GM19397 (cell line): ENCODE results near the gene SLC5A11.
"Not testable (repeated sequence)": the region's sequence is repeated elsewhere in the genome, so short reads cannot be mapped to it uniquely, and the experiment has no call there.

Experiments used
- ATAC-seq: cut with Tn5 transposase; IDR thresholded peaks from one replicate; pipeline ENCODE4 v1.9.1; 2021; ENCODE audit warnings: mild to moderate bottlenecking, moderate library complexity; ENCODE audit not compliant: unreplicated experiment

The SLC5A11 gene

DNA sequence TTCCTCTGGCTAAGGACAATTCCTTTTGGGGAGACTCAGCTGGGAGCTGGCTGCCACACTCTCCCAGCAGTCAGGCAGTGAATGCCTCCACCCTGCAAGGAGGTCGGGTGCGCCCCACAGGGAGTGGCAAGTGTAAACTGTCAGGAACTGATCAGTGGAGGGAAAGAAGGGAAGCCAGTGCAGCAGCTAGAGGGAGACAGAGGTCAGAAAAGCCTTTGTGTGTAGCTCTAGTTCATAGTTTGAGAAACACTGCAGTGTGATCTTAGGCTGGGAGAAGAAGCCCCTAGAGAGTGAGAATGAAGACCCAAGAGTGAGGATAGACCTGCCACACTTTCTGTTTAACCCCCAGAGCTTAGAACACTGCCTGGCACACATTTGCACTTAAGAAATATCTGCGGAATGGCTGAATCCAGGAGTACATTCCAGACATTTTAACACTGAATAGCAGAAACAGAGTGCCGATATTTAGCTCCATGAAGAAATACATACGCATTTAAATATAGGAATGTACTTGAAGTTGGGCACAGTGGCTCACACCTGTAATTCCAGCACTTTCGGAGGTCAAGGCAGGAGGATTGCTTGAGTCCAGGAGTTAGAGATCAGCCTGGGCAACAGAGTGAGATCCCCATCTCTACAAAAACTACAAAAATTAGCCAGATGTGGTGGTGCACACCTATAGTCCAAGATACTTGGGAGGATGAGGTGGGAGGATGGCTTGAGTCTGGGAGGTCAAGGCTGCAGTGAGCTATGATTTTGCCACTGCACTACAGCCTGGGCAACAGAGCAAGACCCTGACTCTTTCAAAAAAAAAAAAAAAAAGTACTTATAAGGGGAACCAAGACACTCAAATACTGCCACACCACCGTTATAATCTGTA lies 11.1 kb upstream of the SLC5A11 start:
- ATAC-seq, result no peak

DNA sequence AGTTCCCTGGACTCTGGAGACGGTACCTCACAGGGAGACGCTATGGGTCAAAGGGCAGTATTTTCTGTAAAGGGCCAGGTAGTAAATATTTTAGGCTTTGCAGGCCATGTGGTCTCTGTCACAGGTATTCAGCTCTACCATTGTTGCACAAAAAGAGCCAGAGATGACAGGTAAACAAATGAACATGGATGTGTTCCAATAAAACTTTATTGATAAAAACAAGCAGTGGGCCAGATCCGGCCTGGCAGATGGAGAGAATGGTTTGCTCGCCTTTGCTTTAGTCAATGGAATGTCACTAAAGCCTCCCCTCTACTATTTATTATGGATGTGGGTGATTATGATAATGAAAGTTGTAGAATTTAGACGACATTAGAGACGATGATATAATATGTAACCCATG lies 8.9 kb upstream of the SLC5A11 start:
- no peak for ATAC-seq

DNA sequence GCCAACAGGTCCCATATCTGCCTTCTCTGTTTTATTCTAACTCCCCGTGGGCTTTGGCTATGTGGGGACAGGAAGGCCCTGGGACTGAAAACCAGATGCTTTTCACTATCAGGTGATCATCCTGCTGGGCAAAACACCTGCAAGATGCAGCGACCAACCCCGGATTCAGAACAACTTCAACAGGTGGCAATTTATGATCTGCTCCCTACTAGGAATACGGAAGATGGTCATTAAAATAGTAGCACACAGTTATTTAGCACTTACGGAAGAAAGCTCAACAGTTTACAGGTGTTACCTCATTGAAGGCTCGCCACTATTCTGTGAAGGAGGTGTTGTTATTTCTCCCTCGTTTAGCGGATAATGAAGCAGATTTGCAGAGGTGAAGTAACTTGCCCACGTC lies 7.8 kb upstream of the SLC5A11 start:
- no peak for ATAC-seq

DNA sequence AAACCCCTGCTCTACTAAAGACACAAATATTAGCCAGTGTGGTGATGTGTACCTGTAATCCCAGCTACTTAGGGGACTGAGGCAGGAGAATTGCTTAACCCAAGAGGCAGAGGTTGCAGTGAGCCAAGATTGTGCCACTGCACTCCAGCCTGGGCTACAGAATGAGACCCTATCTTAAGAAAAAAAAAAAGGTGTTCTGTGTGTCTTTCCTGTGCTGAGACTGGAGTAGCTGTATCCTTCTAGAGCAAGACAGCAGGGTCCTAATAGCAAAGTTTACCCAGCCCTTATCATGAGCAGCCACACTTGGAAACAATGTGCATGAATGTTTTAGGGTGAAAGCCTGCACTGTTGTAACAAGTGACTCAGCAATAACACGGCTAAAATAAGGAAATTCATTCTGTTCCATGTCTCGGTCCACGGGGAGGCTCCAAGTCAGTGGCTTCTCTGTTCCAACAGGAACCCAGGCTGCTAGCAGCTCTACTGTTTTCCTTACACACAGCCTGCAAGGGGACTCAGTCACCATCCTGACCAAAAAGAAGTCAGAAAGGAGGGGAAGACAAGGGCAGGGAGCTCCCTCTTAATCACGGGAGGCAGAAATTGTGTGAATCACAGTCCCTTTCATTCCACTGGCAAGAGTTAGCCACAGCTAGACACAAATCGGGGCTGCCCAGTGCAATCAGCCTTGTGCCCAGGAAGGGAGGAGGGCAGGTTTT lies 7.1 kb upstream of the SLC5A11 start:
- no peak for ATAC-seq

DNA sequence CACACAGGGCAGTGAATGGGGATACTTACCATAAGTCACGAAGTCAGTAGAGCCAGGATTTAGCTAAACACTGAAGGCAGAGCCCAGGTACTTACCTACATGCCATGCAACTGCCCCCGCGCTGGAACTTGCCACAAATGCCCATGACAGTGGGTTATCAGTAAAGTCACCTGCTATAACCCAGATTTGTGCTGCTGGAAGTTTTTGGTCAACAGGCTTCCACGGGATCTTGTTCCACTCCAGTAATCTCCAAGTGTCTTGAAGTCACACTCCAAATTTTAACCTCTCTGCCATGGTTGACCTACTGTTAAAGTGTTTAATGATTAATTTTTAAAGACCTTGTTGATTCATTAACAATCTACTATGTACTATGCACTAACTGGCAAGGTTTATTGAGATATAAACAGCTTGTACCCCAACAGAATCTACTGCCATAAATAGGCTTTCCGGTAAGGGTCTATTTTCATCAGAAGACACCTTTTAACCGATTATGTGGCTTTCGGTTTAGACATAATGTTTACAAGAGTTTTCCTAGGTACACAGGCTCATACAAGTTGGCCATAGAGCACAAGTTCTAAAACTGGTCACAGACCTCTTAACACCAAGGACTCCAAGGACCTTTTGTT lies 6.3 kb upstream of the SLC5A11 start:
- no peak for ATAC-seq

DNA sequence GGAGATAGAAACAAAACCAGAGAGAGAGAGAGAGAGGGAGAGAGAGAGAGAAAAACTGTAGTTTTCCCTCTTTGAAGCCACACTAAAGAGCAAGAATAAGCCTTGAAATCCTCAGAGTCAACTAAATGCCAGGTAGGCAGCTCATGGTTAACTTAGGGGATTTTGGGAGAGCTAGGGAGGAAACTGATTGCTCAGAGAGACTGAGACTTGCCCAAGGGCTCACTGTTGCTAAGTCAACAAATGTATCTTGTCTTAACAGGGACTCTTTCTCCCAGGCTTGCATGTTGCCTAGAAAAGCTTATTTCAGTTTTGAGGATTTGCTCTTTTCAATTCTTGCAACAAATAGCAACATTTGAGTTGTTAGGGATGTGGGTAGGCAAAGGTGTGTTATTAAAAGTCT lies 4.5 kb upstream of the SLC5A11 start:
- ATAC-seq, result no peak

DNA sequence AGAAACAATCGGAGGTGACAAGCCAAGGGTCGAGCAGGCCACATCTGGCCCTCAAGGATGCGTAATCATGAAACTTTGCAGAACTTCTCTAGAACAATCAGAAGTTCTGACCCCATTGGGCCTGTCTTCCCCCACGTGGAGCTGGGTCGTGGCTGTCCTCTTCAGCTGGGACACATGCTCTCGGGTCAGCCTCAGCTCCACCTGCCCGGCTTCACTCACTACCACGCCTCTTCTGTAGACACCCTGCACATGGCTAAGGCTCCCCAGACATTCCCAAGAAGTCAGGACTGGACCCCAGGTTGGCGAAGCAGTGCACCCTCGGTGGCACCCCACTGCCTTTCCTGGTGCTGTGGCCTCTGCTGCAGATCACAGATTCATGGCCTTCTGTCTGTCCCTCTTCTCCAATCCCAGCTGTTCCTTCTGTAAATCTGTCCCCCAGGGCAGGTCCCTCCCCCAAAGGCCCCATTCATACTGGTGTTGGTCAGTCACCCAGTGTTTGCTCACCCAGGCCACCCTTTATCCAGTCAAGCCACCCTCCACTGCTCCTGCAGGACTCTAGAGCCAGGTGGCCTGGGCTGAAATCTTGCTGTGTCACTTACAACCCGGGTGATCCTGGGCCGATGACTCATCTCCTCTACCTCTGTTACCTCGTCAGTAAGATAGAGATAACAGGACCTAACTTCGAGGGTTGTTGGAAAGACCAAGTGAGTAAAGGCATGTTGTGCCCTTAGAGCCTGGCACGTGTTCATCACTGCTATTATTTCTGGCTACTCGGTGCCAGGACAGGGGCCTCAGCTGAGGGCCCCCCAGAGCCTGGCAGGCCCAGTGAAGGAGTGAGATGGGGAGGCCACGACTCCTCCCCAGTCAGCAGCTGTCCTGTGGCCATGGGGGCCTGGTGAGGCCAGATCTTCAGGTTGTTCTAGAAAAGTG lies 1.4 kb upstream of the SLC5A11 start:
- ATAC-seq, result no peak

DNA sequence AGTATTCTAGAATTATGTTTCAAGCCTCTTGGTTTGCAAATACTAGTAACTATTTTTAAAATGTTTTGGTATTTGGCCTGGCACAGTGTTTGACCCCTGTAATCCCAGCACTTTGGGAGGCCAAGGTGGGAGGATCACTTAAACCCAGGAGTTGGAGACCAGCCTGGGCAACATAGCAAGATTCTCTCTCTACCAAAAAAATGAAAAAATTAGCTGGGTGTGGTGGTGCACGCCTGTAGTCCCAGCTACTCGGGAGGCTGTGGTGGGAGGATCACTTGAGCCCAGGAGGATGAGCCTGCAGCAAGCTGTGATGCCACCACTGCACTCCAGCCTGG lies 765 bp upstream of the SLC5A11 start:
- not testable (repeated sequence) for ATAC-seq

DNA sequence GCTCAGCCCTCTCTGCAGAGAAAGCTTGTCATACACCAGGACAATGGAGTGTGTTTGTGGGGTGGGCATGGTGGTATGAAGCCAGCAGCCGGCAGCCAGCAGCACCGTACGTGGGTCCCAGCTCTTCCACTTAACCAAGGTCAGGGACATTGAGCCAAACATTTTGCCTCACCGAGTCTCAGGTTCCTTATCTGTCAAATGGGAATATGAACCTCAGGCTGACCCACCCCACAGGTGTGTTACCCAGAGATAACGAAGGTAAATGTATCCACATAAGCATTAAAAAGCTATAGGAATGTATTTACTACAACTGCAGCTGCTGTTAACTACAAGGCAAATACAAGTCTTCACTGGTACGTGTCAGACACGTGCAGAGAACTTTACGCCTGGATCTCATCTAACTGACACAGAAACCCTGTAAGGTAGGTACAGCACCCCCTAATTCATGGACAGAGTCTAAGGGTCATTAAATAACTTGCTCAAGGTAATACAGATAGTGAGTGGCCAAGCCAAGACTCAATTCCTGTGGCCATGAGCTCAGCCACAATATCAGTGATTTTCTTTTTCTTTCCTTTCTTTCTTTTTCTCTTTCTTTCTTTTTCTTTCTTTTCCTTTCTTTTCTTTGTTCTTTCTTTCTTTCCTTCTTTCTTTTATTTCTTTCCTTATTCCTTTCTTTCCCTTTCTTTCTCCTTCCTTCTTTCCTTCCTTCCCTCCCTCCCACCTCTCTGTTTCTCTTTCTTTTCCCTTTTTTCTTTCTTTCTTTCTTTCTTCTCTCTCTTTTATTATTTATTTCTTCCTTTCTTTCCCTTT lies 990 bp downstream of the SLC5A11 start:
- no peak for ATAC-seq

DNA sequence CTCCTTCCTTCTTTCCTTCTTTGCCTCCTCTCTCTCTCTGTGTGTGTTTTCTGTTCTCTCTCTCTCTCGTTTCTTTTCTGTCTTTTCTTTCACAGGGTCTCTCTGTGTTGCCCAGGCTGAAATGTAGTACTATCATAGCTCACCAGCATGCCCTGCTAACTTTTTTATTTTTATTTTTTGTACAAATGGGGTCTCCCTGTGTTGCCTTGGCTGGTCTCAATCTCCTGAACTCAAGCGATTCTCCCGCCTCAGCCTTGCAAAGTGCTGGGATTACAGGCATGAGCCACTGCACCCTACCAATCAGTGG lies 1.5 kb downstream of the SLC5A11 start:
- ATAC-seq, result no peak

DNA sequence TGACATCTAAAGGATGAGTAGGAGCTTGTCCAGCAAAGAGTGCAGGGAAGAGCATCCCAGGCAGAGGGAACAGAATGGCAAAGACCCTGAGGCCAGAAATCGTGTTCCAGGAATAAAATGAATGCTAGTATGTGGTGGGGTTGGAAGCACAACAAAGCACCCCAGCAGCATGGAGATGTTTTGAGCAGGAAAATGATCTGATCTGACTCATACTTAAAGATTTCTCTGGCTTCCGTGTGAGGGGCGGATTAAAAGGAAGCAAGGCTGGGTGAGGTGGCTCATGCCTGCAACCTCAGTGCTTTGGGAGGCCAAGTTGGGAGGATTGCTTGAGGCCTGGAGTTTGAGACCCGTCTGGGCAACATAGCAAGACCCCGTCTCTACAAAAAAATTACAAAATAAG lies 2.3 kb downstream of the SLC5A11 start:
- ATAC-seq, result no peak

DNA sequence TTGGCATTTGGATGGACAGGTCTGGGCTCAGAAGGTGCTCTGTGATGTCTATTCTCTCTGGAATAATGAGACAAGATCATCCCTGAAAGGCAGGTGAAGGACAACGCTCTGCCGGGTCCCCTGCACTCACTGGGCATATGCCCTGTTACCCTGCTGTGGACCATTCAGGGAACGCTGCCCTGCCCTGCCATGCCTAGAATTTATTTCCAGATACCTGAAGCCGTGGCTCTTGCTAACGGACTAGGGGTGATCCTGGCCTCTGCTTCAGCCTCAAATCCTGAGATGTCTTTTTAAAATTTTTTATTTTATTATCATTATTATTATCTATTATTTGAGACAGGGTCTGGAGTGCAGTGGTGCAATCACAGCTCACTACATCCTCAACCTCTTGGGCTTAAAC lies 3.9 kb downstream of the SLC5A11 start:
- ATAC-seq, result no peak

DNA sequence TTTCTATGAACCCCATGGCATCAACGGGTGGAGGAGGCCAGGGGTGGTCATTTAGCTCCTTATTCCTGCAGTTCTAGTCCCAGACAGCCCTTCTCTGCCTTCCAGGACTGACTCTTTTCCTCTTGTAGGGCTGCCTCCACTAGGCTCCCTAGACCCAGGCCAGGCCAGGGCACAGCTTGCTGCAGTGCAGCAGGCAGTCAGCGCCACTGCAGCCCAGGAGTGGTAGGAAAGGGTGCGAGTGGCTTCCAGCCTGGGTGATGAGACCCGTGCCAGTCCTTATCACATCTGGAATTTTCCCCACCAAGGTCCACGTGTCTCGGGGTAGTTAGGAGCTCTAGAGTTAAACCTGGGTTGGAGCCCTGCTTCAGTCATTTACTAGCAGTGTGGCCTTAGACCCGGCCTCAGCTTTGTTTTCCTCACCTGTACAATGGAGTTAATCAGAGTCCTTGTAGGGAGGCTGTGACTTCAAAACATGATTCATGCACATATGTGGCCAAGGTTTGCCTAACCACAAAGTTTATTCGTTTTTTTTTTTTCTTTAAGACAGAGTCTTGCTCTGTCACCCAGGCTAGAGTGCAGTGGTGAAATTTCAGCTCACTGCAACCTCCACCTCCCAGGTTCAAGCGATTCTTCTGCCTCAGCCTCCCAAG lies 4.7 kb downstream of the SLC5A11 start:
- no peak for ATAC-seq

DNA sequence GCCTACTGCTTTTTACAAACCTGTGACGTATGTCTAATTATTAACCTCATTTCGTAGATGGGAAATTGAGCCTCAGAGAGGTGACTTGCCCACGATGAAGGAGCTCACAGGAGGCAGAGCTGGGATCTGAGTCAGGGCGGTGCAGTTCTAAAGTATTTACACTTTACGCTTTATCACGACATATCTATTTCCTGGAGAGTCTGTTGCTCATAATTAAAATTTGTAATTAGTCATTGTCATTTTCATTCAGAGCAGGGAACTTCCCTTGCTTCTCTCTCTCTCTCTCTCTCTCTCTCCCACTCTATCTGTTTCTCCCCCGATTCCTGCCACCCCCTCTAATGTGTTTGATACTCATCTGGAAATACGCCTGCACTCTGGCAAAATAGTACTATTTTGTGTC lies 5.9 kb downstream of the SLC5A11 start:
- ATAC-seq, result no peak

DNA sequence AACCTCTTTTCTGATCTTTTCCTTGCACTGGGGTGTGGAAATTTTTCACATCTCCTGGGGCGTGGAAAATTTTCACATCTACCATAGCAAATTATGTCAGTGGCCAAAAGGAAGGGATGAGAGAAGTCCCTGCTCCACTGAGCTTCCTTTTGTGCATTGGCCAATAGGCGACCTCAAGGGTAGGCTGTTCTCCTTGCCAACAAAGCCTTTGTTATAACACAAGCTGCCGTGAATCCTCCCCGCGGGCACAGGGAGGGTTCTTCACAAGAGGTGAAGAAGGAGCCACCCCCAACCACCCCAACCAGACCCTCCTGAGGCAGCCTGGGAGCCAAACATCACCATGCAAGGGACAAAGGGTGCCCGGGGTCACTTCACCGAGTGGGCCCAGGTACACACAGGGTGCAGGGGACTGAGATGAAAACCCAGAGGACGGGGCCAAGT lies 6.5 kb downstream of the SLC5A11 start:
- ATAC-seq, result no peak

DNA sequence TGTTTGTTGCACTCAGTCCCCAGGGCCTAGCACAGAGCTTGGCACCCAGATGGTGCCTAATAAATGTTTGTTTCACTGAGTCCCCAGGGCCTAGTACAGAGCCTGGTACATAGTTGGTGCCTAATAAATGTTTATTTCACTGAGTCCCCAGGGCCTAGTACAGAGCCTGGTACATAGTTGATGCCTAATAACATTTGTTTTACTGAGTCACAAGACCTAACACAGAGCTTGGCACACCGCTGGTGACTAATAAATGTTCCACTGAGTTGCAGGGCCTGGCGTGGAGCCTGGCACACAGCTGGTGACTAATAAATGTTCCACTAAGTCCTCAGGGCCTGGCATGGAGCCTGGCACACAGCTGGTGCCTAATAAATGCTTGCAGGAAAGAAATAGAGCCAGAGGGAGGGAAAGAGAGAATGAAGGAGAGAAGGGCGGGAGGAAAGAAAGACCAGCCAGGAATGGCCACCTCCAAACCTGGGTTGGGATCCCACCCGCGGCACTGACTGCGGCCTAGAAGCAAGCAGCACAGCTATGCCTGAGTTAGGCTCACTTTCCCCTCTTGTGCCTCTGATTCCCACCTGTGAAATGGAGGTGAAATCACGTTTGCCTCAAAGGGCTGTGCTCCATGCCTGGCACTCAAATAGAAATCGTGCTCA lies 7.5 kb downstream of the SLC5A11 start:
- ATAC-seq, result no peak

DNA sequence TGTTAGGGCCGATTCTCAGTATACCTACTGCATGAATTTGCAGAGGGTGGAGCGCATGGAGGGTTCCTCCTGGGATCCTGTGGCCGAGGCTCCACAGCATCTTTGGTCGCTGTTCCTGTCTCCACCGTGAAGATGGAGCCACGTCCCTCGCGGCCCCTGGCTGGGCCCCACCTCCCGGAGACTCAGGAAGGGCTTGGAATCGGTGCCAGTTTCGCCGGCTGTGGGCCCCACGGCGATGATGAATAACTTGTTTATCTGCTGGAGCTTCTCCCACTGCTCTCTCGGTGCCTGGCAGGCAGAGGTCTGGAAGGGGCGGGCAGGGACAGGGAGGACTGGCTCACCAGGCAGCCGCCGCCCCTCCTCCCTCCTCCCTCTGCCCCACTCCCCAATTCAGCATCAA lies 8.1 kb downstream of the SLC5A11 start:
- ATAC-seq, result no peak

DNA sequence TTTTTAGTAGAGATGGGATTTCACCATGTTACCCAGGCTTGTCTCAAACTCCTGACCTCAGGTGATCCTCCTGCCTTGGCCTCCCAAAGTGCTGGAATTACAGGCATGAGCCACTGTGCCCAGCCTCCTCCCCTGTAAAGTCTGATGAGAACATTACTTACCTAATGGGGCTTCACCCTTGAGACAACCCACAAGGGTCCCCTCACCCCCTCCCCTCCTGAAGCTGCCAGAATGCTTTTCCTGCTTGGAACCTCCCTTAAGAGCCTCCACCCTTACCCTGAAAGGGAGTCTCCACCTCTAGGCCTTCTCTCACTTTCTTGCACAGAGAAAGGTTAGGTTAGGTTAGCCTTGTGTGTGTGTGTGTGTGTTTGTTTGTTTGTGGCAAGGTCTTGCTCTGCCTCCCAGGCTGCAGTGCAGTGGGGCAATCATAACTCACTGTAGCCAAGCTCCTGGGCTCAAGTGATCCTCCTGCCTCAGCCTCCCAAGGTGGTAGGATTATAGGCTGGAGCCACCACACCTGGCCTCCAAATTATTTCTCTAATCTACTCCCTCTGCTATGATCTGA lies 8.9 kb downstream of the SLC5A11 start:
- ATAC-seq, result no peak

DNA sequence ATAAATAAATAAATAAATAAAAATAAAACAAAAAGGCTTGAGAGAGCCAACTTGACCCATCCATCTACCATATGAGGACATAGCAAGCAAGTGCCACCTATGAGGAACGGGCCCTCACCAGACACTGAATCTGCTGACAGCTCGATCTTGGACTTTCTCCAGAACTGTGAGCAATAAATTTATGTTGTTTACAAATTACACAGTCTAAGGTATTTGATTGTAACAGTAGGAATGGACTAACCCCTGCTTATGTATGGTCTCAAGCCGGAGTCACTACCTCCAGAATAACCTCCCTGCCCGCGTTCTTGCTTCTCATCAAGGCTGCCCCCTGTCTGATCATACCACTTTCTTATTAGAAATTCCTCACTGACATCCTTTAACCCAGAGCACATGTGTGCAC lies 9.9 kb downstream of the SLC5A11 start:
- no peak for ATAC-seq
